GM18951 (cell line): ENCODE data around the gene FILIP1L.

Source experiments
- POLR2A ChIP-seq: IDR thresholded peaks from 4 replicates; pipeline ENCODE4 v1.6.1; 2011; ENCODE audit warnings: mild to moderate bottlenecking; ENCODE audit not compliant: insufficient read length, insufficient read depth; ENCODE audit errors: extremely low read depth
- in situ Hi-C: fragments of 300-500 bp; cut with MboI; formaldehyde crosslinking; loops from one replicate; pipeline ENCODE4 v1.12.0; 2022; ENCODE audit warnings: low sequenced_read_pairs, mixed read lengths, inconsistent platforms; ENCODE audit not compliant: unreplicated experiment

The FILIP1L gene

DNA sequence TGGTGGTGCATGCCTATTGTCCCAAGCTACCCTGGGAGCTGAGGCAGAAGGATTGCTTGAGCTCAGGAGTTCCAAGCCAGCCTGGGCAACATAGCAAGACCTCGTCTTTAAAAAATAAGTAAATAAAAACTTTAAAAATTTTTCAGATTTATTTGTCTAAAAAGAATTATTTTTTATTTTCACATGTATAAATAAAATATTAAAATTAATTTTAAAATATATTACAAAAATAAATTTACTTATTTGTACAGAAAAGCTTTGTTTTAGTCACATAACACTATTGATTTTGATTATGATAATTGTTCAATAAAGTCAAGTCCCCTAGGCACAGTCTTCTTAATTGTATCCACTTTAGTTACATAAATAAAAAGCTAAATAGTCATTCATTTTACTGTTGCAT, 85.2 kb downstream of the FILIP1L start:
- TF ChIP-seq POLR2A = no peak
- in situ Hi-C loops = no loop called here

DNA sequence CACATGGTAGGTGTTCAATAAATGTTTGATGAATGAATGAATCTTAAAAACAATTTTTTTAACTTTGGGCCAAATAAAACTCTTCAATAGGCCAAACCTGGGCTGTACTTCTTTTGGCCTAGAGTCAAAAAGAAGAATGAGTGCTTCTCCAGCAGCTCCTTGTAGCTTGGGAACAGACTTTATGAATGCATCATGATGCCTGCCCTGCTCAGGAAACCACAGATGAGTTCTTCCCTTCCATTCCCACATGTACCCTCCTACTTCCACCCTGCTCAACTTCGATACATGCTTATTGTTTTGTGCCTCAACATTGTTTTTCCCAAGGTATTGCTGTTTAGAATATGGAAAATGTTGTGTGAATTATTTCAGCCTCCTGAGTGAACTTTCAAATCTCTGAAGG, 87.0 kb downstream of the FILIP1L start:
- TF ChIP-seq POLR2A = no peak
- in situ Hi-C loops = no loop called here

DNA sequence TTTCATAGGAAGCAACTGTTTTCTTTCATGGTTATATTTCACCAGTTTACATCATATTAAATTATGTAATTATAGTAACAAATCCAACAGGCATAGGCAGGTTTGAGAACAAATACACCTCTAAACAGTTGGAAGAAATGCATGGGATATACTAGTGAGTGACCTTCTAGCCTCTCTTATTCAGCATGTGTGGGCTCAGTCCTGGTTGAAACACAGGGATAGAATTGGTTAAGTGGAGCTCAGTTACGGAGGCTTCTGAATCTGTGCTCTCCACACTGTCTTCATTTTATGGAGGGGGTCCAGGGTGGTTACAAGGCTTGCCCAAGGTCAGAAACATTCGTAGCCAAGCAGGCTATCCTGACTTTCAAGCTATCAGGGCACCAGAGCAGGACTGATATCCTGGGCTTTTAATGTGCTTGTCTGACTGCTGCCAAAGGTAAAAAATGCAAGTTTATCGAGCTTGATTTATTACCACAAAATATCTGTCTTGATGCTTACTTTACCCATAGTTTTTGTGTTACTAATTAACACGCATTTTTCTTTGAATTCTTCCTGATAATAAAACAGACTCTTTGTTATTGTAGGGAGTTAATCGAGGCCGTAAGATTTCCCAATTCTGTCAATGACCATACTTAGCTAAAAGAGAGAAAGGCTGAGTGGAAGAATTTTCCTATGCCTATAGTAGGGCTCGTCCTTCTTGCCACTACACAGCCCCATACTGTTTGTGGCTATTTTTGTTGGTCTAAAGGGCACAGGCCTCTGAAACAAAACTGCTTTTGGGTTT, 89.6 kb downstream of the FILIP1L start:
- in situ Hi-C loops = no loop called here
- TF ChIP-seq POLR2A = no peak

DNA sequence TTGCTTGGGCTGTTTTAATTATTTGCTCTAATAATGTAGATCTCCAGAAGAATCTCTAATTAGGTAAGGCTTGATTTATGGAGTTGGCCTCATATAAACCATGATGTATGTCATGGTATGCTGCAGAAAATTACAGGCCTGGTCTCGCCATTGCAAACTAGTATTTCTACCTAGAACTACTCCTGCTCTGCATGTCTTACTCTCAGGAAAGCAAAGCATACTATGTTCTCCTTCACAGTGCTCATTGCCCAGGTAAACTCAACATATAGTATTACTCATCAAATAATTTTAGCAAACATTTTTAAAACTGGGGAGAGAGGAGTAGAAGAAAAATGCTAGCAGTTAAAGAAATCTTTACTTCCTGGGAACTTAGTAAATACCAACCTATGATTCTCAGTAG, 90.7 kb downstream of the FILIP1L start:
- TF ChIP-seq POLR2A = no peak
- in situ Hi-C loops = no loop called here

DNA sequence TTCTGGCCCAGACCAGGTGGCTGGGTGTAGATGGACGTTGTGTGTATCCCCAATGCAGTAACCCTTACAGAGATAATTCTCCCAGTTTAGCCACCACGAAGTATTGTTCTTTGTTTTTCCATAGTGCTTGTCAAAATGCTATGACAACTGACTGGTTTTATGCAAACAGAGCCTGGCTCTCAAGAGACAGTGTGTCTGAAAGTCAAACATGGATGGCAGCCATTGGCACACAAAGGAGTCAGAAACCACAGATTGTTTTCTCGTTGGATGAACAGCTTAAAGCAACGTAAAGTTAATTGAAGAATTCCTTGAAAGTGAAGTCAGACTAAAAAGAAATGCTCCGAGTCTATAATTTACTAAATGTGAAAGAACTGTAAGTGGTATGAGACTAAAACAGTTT, 91.2 kb downstream of the FILIP1L start:
- in situ Hi-C loops = no loop called here
- TF ChIP-seq POLR2A = no peak

DNA sequence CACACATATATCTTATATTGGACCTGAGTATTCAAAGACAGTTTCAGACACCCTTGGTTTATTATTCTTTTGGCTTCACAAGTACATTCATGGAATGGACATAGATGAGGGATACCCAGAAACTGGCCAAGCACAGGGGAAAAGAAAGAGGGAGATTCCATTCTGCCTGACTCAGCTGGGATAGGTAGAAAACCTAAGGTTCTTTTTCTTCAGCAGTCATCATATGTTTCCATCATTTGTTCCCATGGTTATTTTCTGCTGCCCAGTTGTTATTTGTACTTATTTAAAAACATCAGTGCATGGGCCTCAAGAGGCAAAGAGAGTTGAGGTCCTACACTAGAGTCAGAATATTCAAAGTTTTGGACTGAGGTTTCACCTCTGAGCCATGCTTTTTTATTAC, 91.8 kb downstream of the FILIP1L start:
- TF ChIP-seq POLR2A = no peak
- in situ Hi-C loops = no loop called here

DNA sequence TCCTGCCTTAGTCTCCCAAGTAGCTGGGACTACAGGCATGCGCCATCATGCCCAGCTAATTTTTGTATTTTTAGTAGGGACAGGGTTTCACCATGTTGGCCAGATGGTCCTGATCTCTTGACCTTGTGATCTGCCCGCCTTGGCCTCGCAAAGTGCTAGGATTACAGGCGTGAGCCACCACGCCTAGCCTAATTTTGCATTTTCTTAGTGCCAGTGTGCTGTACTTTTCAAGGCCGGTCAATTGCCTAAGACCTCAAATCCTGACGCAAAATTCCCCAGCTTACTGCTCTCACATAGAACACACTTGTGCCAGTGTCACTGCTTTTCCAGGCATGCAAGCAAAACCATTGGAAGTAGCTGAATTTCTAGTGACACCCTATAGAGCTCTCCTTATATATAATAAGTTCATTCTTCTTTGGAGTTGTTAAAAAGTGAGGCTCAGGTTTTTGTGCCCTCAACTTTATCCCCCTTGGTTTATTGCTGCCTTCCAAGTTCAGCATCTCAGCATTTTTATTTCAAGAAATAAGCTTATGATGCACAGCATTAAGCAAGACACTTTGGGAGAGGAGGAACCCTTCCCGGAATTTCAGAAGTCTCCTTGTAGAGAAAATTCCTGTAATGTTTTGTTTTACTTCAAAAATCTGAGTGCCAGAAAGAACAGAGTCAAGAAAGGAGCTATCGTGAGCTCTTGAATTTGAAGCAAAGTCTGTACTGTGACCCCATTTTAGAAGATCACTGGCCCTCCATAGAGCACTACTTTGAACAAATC, 93.2 kb downstream of the FILIP1L start:
- TF ChIP-seq POLR2A = no peak
- in situ Hi-C loops = no loop called here

DNA sequence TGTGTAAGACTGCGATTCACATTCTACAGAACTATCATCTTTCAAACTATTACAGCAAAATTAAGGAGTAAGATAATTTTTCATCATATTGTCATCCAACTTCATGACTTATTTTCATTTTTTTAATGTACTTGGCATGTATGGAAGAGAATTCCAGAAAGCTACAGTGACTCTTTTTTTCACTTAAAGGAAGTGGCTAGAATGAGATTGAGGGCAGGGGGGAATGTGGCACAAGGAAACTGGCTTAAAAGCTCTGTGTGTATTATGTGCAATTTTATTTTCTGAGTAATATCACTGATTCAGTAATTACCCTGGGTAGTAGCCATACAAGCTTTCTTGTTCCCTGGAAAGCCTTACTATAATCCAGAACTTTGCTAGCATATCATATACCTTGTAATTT, 94.6 kb downstream of the FILIP1L start:
- in situ Hi-C loops = no loop called here

DNA sequence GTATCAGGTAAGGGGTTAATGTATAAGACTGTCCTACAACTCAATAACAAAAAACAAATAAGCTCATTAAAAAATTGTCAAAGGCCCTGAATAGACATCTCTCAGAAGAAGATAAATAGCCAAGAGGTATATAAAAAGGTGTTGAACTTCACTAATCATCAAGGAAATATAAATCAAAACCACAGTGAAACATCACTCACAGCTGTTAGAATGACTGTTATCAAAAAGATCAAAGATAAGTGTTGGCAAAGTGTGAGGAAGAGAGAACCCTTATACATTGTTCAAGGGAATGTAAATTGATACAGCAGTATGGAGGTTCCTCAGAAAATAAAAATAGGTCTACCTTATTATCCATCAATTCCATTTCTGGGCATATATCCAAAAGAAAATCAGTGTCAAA, 95.5 kb downstream of the FILIP1L start:
- TF ChIP-seq POLR2A = no peak
- in situ Hi-C loops = no loop called here

More for the DNA sequence above, 94.6 kb downstream of the FILIP1L start:
- TF ChIP-seq POLR2A = no peak

DNA sequence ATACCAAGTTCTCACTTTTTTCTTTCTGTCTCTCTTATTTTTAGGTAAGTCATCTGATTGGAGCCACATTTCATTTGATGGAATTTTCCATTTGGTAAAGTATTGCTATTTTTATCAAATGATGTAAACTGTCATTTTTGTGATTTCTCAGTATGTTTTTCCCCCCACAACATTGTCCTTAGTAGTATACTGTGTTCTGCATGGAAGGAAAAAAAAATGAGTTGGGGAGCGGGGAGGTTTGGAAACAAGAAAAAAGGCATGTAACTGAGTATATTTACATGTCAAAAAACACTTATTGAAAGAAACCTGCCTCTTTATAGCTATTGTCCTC, 104.2 kb downstream of the FILIP1L start:
- in situ Hi-C loops = no loop called here
- TF ChIP-seq POLR2A = no peak

DNA sequence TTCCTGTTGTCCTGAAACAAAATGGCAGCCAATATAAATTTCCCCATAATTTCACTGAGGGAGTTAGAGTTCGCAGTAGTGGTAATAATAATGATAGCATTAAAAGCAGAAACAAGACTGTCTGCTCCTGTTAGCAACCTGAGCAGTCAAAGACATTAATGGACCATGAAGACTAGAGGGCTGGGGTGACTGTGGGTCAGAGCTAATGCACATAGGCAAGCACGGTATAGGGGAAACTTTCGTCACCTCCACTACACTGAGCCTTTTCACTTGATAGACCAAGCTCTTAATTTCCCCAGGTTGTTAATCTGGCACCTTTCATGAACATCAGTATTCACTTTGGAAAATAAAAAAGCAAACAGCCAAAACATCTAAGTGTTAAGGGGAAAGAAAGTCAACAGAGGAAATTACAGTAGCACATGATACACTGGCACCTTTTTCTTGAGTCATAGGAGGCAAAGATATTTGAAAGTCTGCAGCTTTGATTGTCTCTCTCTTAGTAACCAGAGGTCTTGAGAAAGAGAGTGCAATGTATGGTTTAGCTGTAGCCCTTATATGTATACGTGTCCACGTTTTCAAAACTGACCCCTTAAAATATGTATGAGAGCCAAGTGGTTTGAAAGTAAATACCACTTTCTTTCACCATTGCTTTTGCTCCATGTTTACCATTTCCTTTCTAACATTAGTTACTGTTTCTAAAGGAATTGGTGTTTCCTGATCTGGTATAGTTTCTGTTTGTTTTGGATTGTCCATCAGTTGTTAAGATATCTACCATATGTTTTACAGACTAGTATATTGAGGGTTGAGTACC, 104.8 kb downstream of the FILIP1L start:
- in situ Hi-C loops = no loop called here
- TF ChIP-seq POLR2A = no peak

DNA sequence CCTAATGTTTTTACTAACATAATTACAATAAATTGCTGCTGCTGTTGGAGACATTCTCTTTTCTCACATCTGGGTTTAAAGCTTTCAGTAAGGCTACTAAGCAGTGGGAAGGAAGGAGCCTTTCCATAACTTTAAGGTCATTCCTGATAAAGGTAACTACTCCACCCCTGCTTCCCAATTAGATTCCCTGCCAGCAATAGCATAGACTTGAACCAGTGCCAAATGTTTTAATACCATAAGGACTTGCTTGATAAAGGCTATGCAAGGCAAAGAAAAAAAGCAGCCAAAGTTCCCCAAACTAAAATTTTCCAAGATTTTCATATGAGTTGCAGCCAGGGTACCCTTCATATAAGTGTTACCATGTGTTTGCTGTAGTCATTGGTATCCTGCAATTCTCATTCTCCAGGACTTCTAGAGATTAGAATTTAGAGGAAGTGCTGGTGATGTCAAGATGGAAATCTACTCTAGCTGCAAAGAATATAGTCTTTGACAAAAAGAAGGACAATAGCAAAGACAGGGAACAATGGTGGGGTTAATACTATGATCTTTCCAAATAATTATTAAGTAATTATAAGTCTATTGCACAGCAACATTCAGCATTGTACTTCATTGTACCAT, 106.1 kb downstream of the FILIP1L start:
- in situ Hi-C loops = no loop called here
- no peak for TF ChIP-seq POLR2A

DNA sequence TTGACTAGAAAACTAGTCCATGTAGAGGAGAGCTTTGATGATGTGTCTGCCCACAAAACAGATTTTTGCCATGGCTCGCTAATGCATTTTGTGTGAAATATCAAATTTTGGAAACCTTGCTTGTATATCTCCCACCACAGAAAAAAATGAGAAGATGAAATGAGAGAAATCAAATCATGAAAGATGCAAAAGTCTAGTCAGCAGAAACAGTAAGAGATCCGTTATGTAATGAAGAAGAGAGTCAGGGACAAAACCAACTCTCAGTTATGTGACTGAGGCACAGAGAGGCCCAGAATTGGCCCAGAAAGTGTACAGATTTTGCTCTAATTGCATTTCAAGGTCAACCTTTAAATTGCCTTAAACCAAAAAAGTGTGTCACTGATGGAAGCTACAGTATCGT, 107.0 kb downstream of the FILIP1L start:
- in situ Hi-C loops = no loop called here
- no peak for TF ChIP-seq POLR2A

DNA sequence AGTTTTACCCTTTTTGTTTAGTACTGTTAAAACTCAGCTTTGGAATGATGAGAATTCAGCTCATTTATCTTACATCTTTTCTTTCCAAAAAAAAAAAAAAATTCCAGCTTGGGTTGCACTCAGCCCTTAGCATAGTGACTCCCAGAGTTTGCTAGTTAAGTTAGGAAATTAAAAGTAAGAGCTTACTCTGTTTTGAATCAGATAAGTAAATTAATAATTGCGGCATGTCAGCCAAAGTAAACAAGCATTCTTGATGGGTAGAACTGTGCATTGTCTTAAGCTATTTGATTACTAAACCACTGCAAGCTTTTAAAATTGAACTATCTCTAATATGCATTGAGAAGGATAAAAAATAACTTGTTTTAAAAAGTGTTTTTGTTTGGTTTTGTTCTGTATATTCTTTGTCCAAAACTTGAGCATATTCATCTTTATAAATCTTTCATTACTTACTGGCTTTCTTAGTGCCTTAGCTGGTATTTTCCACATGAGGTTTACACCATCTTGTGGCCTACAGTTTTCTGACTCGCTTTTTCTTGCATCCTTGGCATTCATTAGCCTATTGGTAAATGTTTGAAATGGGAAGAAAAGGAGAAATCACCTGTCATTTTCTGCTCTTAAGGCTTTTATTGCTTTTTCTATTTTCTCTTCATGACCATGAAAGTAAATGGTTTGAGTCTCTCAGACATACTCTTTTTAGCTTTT, 107.6 kb downstream of the FILIP1L start:
- in situ Hi-C loops = no loop called here
- TF ChIP-seq POLR2A = no peak
